ENCODE measurements around the gene SLC6A12. TPM values are rescaled to one million over a fixed set of nuclear protein-coding genes. Genes with fewer than 3 reads are reported as not detected.
A peak's percentile ranks its signal among the peaks of the same experiment; 100 is the strongest.
"Not testable (repeated sequence)": the region's sequence is repeated elsewhere in the genome, so short reads cannot be mapped to it uniquely, and the experiment has no call there.

SLC6A12 gene
- total RNA-seq, 1 experiment from 2014 or later = 0.17 TPM

DNA sequence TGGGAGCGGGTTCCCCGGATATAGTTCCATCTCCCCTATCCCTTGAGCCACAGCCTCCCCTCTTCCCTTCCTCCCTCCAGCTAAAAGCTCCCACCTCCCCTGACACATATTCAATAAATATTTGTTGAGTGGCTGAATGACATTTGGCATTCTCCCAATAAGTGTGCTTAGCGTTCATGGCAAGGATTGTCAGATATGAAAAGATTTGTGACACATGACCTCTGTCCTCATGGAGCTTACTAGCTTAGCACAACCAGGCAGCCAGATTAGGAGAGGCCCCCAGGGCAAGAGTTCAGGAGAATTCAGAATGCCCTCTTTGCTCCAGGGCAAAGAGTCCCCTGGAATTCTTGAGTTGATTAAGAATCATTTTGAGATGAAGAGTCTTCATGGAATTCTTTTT is 22.5 kb upstream of the SLC6A12 start:
- DNase-seq = peak; percentile 5
- no peak overlapping the region for H2AFZ ChIP-seq (ENCODE audit: low read length)
- no peaks in the 10 kb centered on the region for H3K79me2 ChIP-seq (ENCODE audit: insufficient read depth, low read length)
- WGBS (ENCODE audit: extremely low coverage, insufficient read length, low lambda C conversion rate) = no CpG with 5 or more reads among the region's 3 CpGs
- no peak overlapping the region for H4K5ac ChIP-seq (ENCODE audit: insufficient read length, low read depth, low read length)
- H3K36me3 Mint-ChIP-seq (ENCODE audit: insufficient read depth in 1 of 3, low read depth in 3 of 3) = peaks cover 3 to 17% (median 13%) of the 10 kb centered on the region in 3 experiments; a peak in 6 of 7 replicates
- no peak overlapping the region for H2BK120ac ChIP-seq (ENCODE audit: low read depth, low read length, poor library complexity, severe bottlenecking)
- no peak overlapping the region for H3K4me2 ChIP-seq (ENCODE audit: insufficient read depth, insufficient read length, low read length)
- H2BK15ac ChIP-seq (ENCODE audit: low read depth, low read length) = no peak overlapping the region
- H3K79me1 ChIP-seq (ENCODE audit: insufficient read depth, low read depth, low read length, poor library complexity, severe bottlenecking) = no peaks in the 10 kb centered on the region
- H2BK5ac ChIP-seq (ENCODE audit: insufficient read length, low read length) = no peak overlapping the region
- no peak overlapping the region for H3K18ac ChIP-seq (ENCODE audit: insufficient read length, low read depth, low read length)
- H3T11ph ChIP-seq (ENCODE audit: low read length) = no peak overlapping the region
- H2BK20ac ChIP-seq (ENCODE audit: low read depth, low read length, poor library complexity, severe bottlenecking) = no peak overlapping the region
- H3K27ac ChIP-seq (ENCODE audit: insufficient read length, low read depth, low read length) = no peak overlapping the region
- TF ChIP-seq, protein P1, sequence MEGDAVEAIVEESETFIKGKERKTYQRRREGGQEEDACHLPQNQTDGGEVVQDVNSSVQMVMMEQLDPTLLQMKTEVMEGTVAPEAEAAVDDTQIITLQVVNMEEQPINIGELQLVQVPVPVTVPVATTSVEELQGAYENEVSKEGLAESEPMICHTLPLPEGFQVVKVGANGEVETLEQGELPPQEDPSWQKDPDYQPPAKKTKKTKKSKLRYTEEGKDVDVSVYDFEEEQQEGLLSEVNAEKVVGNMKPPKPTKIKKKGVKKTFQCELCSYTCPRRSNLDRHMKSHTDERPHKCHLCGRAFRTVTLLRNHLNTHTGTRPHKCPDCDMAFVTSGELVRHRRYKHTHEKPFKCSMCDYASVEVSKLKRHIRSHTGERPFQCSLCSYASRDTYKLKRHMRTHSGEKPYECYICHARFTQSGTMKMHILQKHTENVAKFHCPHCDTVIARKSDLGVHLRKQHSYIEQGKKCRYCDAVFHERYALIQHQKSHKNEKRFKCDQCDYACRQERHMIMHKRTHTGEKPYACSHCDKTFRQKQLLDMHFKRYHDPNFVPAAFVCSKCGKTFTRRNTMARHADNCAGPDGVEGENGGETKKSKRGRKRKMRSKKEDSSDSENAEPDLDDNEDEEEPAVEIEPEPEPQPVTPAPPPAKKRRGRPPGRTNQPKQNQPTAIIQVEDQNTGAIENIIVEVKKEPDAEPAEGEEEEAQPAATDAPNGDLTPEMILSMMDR (conservative IDR thresholded peaks at IDR 0.05) = no peak
- H3K14ac ChIP-seq (ENCODE audit: insufficient read depth, low read length) = no peak overlapping the region
- no peak overlapping the region for H4K91ac ChIP-seq (ENCODE audit: insufficient read length, low read depth, low read length)
- H3K4me3 Mint-ChIP-seq = no peak overlapping the region
- H3K4me1 ChIP-seq (ENCODE audit: insufficient read depth, low read length) = no peaks in the 10 kb centered on the region
- H4K20me1 ChIP-seq (ENCODE audit: control insufficient read depth, insufficient read depth, insufficient read length) = no peaks in the 10 kb centered on the region
- peaks cover 0 to 8% of the 10 kb centered on the region in 2 experiments; a peak in 2 of 4 replicates for H3K4me1 Mint-ChIP-seq
- peaks cover 23 to 26% of the 10 kb centered on the region in 2 experiments for H3K9me3 Mint-ChIP-seq
- peaks cover 14% of the 10 kb centered on the region for H3K27me3 Mint-ChIP-seq (ENCODE audit: low read depth)
- H3K4ac ChIP-seq (ENCODE audit: low read depth, low read length) = no peak overlapping the region
- H3K27ac Mint-ChIP-seq = no peak overlapping the region
- no peak overlapping the region for H2AK5ac ChIP-seq (ENCODE audit: insufficient read length, low read length)
- H3K9me3 ChIP-seq (ENCODE audit: control insufficient read depth, low read depth, low read length) = peaks cover 8% of the 10 kb centered on the region
- no peak overlapping the region for H3K56ac ChIP-seq (ENCODE audit: insufficient read length, low read depth, low read length)
- H2BK12ac ChIP-seq (ENCODE audit: insufficient read length, low read depth, low read length) = no peak overlapping the region
- H3K23me2 ChIP-seq (ENCODE audit: insufficient read length, low read depth, low read length, poor library complexity, severe bottlenecking) = no peaks in the 10 kb centered on the region
- no peak overlapping the region for H3K23ac ChIP-seq (ENCODE audit: insufficient read length, low read depth, low read length)
- H3K27me3 ChIP-seq (ENCODE audit: insufficient read depth, low read length) = no peaks in the 10 kb centered on the region
- H3K9ac ChIP-seq (ENCODE audit: extremely low read depth, insufficient read length, low read length) = no peak overlapping the region
- no peak overlapping the region for H4K8ac ChIP-seq (replicated peaks; ENCODE audit: insufficient read length, low read depth, low read length)

DNA sequence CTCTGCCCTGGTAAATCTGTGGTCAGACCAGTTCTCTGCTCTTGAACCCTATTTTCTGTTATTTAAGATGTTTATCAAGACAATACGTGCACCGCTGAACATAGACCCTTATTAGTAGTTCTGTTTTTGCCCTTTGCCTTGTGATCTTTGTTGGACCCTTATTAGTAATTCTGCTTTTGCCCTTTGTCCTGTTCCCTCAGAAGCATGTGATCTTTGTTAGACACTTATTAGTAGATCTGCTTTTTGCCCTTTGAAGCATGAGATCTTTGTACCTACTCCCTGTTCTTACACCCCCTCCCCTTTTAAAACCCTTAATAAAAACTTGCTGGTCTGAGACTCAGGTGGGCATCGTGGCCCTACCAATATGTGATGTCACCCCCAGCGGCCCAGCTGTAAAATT is 22.0 kb upstream of the SLC6A12 start:
- not testable (repeated sequence) for H2BK15ac ChIP-seq (ENCODE audit: low read depth, low read length); H4K91ac ChIP-seq (ENCODE audit: insufficient read length, low read depth, low read length); H3K79me2 ChIP-seq (ENCODE audit: insufficient read depth, low read length); H3T11ph ChIP-seq (ENCODE audit: low read length); H3K4me2 ChIP-seq (ENCODE audit: insufficient read depth, insufficient read length, low read length); H3K4me1 ChIP-seq (ENCODE audit: insufficient read depth, low read length); H3K4ac ChIP-seq (ENCODE audit: low read depth, low read length); H3K9ac ChIP-seq (ENCODE audit: extremely low read depth, insufficient read length, low read length); H3K27ac Mint-ChIP-seq; H2BK120ac ChIP-seq (ENCODE audit: low read depth, low read length, poor library complexity, severe bottlenecking); H3K14ac ChIP-seq (ENCODE audit: insufficient read depth, low read length); H2BK12ac ChIP-seq (ENCODE audit: insufficient read length, low read depth, low read length); H2AFZ ChIP-seq (ENCODE audit: low read length); H4K20me1 ChIP-seq (ENCODE audit: control insufficient read depth, insufficient read depth, insufficient read length); H3K4me3 Mint-ChIP-seq; H3K56ac ChIP-seq (ENCODE audit: insufficient read length, low read depth, low read length); H3K9me3 ChIP-seq (ENCODE audit: control insufficient read depth, low read depth, low read length); H3K23me2 ChIP-seq (ENCODE audit: insufficient read length, low read depth, low read length, poor library complexity, severe bottlenecking); H3K27me3 ChIP-seq (ENCODE audit: insufficient read depth, low read length); H4K5ac ChIP-seq (ENCODE audit: insufficient read length, low read depth, low read length); DNase-seq; H3K23ac ChIP-seq (ENCODE audit: insufficient read length, low read depth, low read length); H4K8ac ChIP-seq (replicated peaks; ENCODE audit: insufficient read length, low read depth, low read length); H2BK5ac ChIP-seq (ENCODE audit: insufficient read length, low read length); H3K18ac ChIP-seq (ENCODE audit: insufficient read length, low read depth, low read length); H3K27ac ChIP-seq (ENCODE audit: insufficient read length, low read depth, low read length); H2AK5ac ChIP-seq (ENCODE audit: insufficient read length, low read length); H2BK20ac ChIP-seq (ENCODE audit: low read depth, low read length, poor library complexity, severe bottlenecking); H3K79me1 ChIP-seq (ENCODE audit: insufficient read depth, low read depth, low read length, poor library complexity, severe bottlenecking)
- H3K36me3 Mint-ChIP-seq (ENCODE audit: insufficient read depth in 1 of 3, low read depth in 3 of 3) = peaks cover 3 to 17% (median 13%) of the 10 kb centered on the region in 3 experiments; a peak in 6 of 7 replicates
- peaks cover 5 to 13% of the 10 kb centered on the region in 2 experiments for H3K4me1 Mint-ChIP-seq
- H3K9me3 Mint-ChIP-seq = peaks cover 23 to 26% of the 10 kb centered on the region in 2 experiments
- WGBS (ENCODE audit: extremely low coverage, insufficient read length, low lambda C conversion rate) = no CpG with 5 or more reads among the region's 4 CpGs
- peaks cover 14% of the 10 kb centered on the region for H3K27me3 Mint-ChIP-seq (ENCODE audit: low read depth)
